Measurements from ENCODE around the gene ZKSCAN1.

DNA sequence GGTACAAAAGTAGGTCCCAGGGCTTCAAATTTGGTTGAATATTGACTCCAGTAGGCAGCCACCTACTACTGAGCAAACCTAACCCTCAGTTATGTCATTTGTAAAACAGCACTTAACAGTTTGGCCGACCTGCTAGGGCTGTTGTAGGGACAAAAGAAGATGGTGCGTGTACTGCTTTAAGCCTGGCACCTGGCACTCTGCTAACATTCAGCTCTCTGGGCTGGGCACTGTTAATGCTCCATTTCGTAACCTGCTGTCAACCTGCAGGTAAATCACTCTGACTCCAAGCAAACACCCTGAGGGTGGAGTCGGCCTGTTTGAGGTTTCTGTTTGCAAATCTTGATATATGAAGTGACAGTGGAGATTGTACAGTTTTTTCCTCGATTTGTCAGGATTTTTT, 7.2 kb downstream of the ZKSCAN1 start:
- TF ChIP-seq, protein P1, sequence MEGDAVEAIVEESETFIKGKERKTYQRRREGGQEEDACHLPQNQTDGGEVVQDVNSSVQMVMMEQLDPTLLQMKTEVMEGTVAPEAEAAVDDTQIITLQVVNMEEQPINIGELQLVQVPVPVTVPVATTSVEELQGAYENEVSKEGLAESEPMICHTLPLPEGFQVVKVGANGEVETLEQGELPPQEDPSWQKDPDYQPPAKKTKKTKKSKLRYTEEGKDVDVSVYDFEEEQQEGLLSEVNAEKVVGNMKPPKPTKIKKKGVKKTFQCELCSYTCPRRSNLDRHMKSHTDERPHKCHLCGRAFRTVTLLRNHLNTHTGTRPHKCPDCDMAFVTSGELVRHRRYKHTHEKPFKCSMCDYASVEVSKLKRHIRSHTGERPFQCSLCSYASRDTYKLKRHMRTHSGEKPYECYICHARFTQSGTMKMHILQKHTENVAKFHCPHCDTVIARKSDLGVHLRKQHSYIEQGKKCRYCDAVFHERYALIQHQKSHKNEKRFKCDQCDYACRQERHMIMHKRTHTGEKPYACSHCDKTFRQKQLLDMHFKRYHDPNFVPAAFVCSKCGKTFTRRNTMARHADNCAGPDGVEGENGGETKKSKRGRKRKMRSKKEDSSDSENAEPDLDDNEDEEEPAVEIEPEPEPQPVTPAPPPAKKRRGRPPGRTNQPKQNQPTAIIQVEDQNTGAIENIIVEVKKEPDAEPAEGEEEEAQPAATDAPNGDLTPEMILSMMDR (IDR thresholded peaks at IDR 0.05) = no peak
- TF ChIP-seq POLR2A (IDR thresholded peaks at IDR 0.05) = no peak

All from heart left ventricle (tissue), 13 donors.